SK-N-SH treated with all-trans-retinoic acid at 6 μM for 48 hours (cell line): ENCODE measurements around the gene THRB.

Experiments
- ARNTL ChIP-seq: fragments of 450-650 bp; formaldehyde crosslinking; IDR thresholded peaks from 2 replicates; pipeline ENCODE4 v1.5.0; 2020; ENCODE audit warnings: low read depth, mild to moderate bottlenecking, moderate library complexity, borderline replicate concordance
- CREB5 ChIP-seq: fragments of 250-450 bp; sonication (Bioruptor Pico); IDR thresholded peaks from 2 replicates; pipeline ENCODE4 v1.5.1; 2020; ENCODE audit warnings: low read depth, mild to moderate bottlenecking, moderate library complexity
- CSRNP3 ChIP-seq: fragments of 250-450 bp; sonication (Bioruptor Pico); IDR thresholded peaks from 2 replicates; pipeline ENCODE4 v1.5.1; 2021; ENCODE audit warnings: mild to moderate bottlenecking, moderate library complexity
- PATZ1 ChIP-seq: fragments of 250-450 bp; sonication (Bioruptor Pico); IDR thresholded peaks from 2 replicates; pipeline ENCODE4 v1.8.0; 2020; ENCODE audit warnings: mild to moderate bottlenecking, moderate library complexity, borderline replicate concordance
- POU6F1 ChIP-seq: fragments of 250-450 bp; sonication (Bioruptor Pico); IDR thresholded peaks from 2 replicates; pipeline ENCODE4 v1.8.0; 2021; ENCODE audit warnings: low read depth, mild to moderate bottlenecking, moderate library complexity, borderline replicate concordance
- PPARA ChIP-seq: fragments of 250-450 bp; sonication (Bioruptor Pico); IDR thresholded peaks from 2 replicates; pipeline ENCODE4 v1.5.0; 2020; ENCODE audit warnings: mild to moderate bottlenecking, borderline replicate concordance
- RARB ChIP-seq: fragments of 250-450 bp; sonication (Bioruptor Pico); IDR thresholded peaks from 2 replicates; pipeline ENCODE4 v1.8.0; 2021; ENCODE audit warnings: mild to moderate bottlenecking, moderate library complexity
- ZFP3 ChIP-seq: fragments of 250-450 bp; sonication (Bioruptor Pico); IDR thresholded peaks from 2 replicates; pipeline ENCODE4 v1.5.0; 2020; ENCODE audit warnings: mild to moderate bottlenecking, moderate library complexity
- ZFP30 ChIP-seq: fragments of 450-650 bp; formaldehyde crosslinking; IDR thresholded peaks from 2 replicates; pipeline ENCODE4 v1.5.0; 2022; ENCODE audit warnings: mild to moderate bottlenecking, moderate library complexity

GRCh38 chr3:24499991-24500390, 5.3 kb upstream of the THRB start:
- TF ChIP-seq CREB5 (CRISPR knock-in tag) (no peak), ZFP30 (CRISPR knock-in tag) (no peak), PPARA (CRISPR knock-in tag) (no peak), RARB (CRISPR knock-in tag) (no peak), ARNTL (CRISPR knock-in tag) (no peak), ZFP3 (CRISPR knock-in tag) (no peak), PATZ1 (CRISPR knock-in tag) (no peak), POU6F1 (no peak), CSRNP3 (no peak)
